Measurements from ENCODE around the gene TSHR.

- TF ChIP-seq, protein P1, sequence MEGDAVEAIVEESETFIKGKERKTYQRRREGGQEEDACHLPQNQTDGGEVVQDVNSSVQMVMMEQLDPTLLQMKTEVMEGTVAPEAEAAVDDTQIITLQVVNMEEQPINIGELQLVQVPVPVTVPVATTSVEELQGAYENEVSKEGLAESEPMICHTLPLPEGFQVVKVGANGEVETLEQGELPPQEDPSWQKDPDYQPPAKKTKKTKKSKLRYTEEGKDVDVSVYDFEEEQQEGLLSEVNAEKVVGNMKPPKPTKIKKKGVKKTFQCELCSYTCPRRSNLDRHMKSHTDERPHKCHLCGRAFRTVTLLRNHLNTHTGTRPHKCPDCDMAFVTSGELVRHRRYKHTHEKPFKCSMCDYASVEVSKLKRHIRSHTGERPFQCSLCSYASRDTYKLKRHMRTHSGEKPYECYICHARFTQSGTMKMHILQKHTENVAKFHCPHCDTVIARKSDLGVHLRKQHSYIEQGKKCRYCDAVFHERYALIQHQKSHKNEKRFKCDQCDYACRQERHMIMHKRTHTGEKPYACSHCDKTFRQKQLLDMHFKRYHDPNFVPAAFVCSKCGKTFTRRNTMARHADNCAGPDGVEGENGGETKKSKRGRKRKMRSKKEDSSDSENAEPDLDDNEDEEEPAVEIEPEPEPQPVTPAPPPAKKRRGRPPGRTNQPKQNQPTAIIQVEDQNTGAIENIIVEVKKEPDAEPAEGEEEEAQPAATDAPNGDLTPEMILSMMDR (IDR thresholded peaks at IDR 0.05; ENCODE audit: extremely low read depth in 1 of 2, insufficient read depth in 1 of 2, low read depth in 1 of 2, low read length in 2 of 2) = no peak
- TF ChIP-seq JUN (IDR thresholded peaks at IDR 0.05; ENCODE audit: borderline replicate concordance, insufficient read depth, insufficient read length, low read depth) = no peak
- no peak for TF ChIP-seq POLR2A (IDR thresholded peaks at IDR 0.05; ENCODE audit: low read depth, low read length)
- TF ChIP-seq EZH2 (IDR thresholded peaks at IDR 0.05; ENCODE audit: borderline replicate concordance, low read depth, low read length, severe bottlenecking) = no peak
Observed at GRCh38 chr14:80956102-80956501, 681 bp downstream of the TSHR start.
